Nephron (organoid): ENCODE data around the gene DMAP1.
"Not testable (repeated sequence)": the region's sequence is repeated elsewhere in the genome, so short reads cannot be mapped to it uniquely, and the experiment has no call there.

Experiments
- H3K27ac Mint-ChIP-seq, 3 experiments: 2 replicates each; pipeline ENCODE4 v1.8.0; 2020; ENCODE audit warnings: mixed read lengths in 3 of 3, mild to moderate bottlenecking in 2 of 3, moderate library complexity in 1 of 3
- H3K27me3 Mint-ChIP-seq: 2 replicates; pipeline ENCODE4 v1.8.0; 2021; ENCODE audit warnings: low read depth, mild to moderate bottlenecking, moderate library complexity, mixed read lengths
- H3K36me3 Mint-ChIP-seq: 2 replicates; pipeline ENCODE4 v1.8.0; 2020; ENCODE audit warnings: low read depth, mixed read lengths
- H3K4me1 Mint-ChIP-seq: 2 replicates; pipeline ENCODE4 v1.8.0; 2020; ENCODE audit warnings: mixed read lengths
- H3K4me3 Mint-ChIP-seq, 3 experiments: 2 replicates each; pipeline ENCODE4 v1.8.0; 2020; ENCODE audit warnings: mild to moderate bottlenecking in 3 of 3, mixed read lengths in 3 of 3, moderate library complexity in 2 of 3
- H3K9me3 Mint-ChIP-seq: 2 replicates; pipeline ENCODE4 v1.8.0; 2020; ENCODE audit warnings: mixed read lengths
- CTCF ChIP-seq, 3 experiments: fragments of 200-600 bp; sonication (generic); IDR thresholded peaks; one replicate each; pipeline ENCODE4 v1.5.0; 2021; ENCODE audit warnings: antibody characterized with exemption in 3 of 3; ENCODE audit not compliant: unreplicated experiment in 3 of 3

The DMAP1 gene

GRCh38 chr1:44213222-44214112 is at the start of gene DMAP1:
Gene DMAP1, plus strand, starts transcription at chr1:44213471. Its CDS starts 283 bp downstream, at chr1:44213754.
- H3K27ac Mint-ChIP-seq = peak within 1 kb of the TSS; percentile 62 to 92 (median 76)
- peaks cover 19% of the 10 kb centered on the region for H3K4me1 Mint-ChIP-seq
- peaks cover 3% of the 10 kb centered on the region for H3K27me3 Mint-ChIP-seq
- TF ChIP-seq CTCF (IDR thresholded peaks at IDR 0.05; ENCODE audit: unreplicated experiment in 3 of 3) = no peak
- no peaks in the 10 kb centered on the region for H3K9me3 Mint-ChIP-seq
- peaks cover 33% of the 10 kb centered on the region for H3K36me3 Mint-ChIP-seq
- H3K4me3 Mint-ChIP-seq = peak within 1 kb of the TSS; percentile 89 to 97 (median 91)

GRCh38 chr1:44168520-44169098 is 44.7 kb upstream of the DMAP1 start:
- H3K4me1 Mint-ChIP-seq = no peaks in the 10 kb centered on the region
- peaks cover 18% of the 10 kb centered on the region for H3K9me3 Mint-ChIP-seq
- no peak for TF ChIP-seq CTCF (IDR thresholded peaks at IDR 0.05; ENCODE audit: unreplicated experiment in 3 of 3)
- no peak overlapping the region for H3K27ac Mint-ChIP-seq
- no peak overlapping the region for H3K4me3 Mint-ChIP-seq
- H3K36me3 Mint-ChIP-seq = no peaks in the 10 kb centered on the region
- H3K27me3 Mint-ChIP-seq = peaks cover 13% of the 10 kb centered on the region

- Mint-ChIP-seq H3K4me1 (no peaks in the 10 kb centered on the region), H3K27me3 (peaks cover 13% of the 10 kb centered on the region), H3K36me3 (no peaks in the 10 kb centered on the region), H3K4me3 (no peak overlapping the region), H3K27ac (no peak overlapping the region), H3K9me3 (peaks cover 24% of the 10 kb centered on the region)
- TF ChIP-seq CTCF (IDR thresholded peaks at IDR 0.05; ENCODE audit: unreplicated experiment in 3 of 3) = no peak
Measured at GRCh38 chr1:44170281-44170823, 42.9 kb upstream of the DMAP1 start.

GRCh38 chr1:44174630-44175029 is 38.6 kb upstream of the DMAP1 start:
- Mint-ChIP-seq H3K36me3 (no peaks in the 10 kb centered on the region), H3K4me3 (no peak overlapping the region), H3K4me1 (no peaks in the 10 kb centered on the region), H3K27me3 (peaks cover 4% of the 10 kb centered on the region), H3K9me3 (peaks cover 23% of the 10 kb centered on the region), H3K27ac (no peak overlapping the region)
- no peak for TF ChIP-seq CTCF (IDR thresholded peaks at IDR 0.05; ENCODE audit: unreplicated experiment in 3 of 3)

- Mint-ChIP-seq H3K27me3 (no peaks in the 10 kb centered on the region), H3K4me1 (no peaks in the 10 kb centered on the region), H3K4me3 (no peak overlapping the region), H3K9me3 (no peaks in the 10 kb centered on the region), H3K27ac (no peak overlapping the region), H3K36me3 (no peaks in the 10 kb centered on the region)
- TF ChIP-seq CTCF (IDR thresholded peaks at IDR 0.05; ENCODE audit: unreplicated experiment in 3 of 3) = no peak
Measured at GRCh38 chr1:44200336-44200735, 12.9 kb upstream of the DMAP1 start.

GRCh38 chr1:44206545-44206944 is 6.7 kb upstream of the DMAP1 start:
- H3K4me1 Mint-ChIP-seq, H3K27me3 Mint-ChIP-seq, H3K4me3 Mint-ChIP-seq, H3K9me3 Mint-ChIP-seq, H3K36me3 Mint-ChIP-seq, H3K27ac Mint-ChIP-seq: not testable (repeated sequence)
